HL-60 (cell line): ENCODE data around the gene PCDHA5.
A peak's percentile ranks its signal among the peaks of the same experiment; 100 is the strongest.

ENCODE experiments used
- DNase-seq, 2 experiments: peaks; one replicate each; pipeline ENCODE4 v3.0.0-alpha.2; 2010 to 2020; ENCODE audit warnings: low read depth in 1 of 2, low spot score in 1 of 2
- H3K27ac ChIP-seq: fragments of 250-450 bp; sonication (Bioruptor Pico); replicated peaks from 2 replicates; pipeline ENCODE4 v1.5.1; 2020; ENCODE audit warnings: mild to moderate bottlenecking, moderate library complexity
- H3K27me3 ChIP-seq: fragments of 250-450 bp; sonication (Bioruptor Pico); 2 replicates; pipeline ENCODE4 v1.5.1; 2021; ENCODE audit warnings: mild to moderate bottlenecking, moderate library complexity; ENCODE audit not compliant: insufficient read depth, poor library complexity, severe bottlenecking
- H3K4me3 ChIP-seq: replicated peaks from 2 replicates; pipeline ENCODE4 v1.5.1; 2011; ENCODE audit warnings: mild to moderate bottlenecking, control low read depth, low read length; ENCODE audit not compliant: insufficient read depth
- GABPA ChIP-seq: IDR thresholded peaks from 2 replicates; pipeline ENCODE4 v1.6.1; 2012; ENCODE audit warnings: low read depth
- POLR2AphosphoS5 ChIP-seq: IDR thresholded peaks from 2 replicates; pipeline ENCODE4 v1.6.1; 2012; ENCODE audit warnings: low read depth
- SPI1 ChIP-seq: IDR thresholded peaks from 2 replicates; pipeline ENCODE4 v1.6.1; 2012; ENCODE audit warnings: low read depth, mild to moderate bottlenecking, borderline replicate concordance
- TF ChIP-seq, protein P1 (sequence below): IDR thresholded peaks from 2 replicates; pipeline ENCODE4 v1.6.1; 2012; ENCODE audit warnings: low read depth; ENCODE audit not compliant: insufficient replicate concordance
- TF ChIP-seq, protein P2 (sequence below): IDR thresholded peaks from one replicate; pipeline ENCODE4 v1.5.1; 2011; ENCODE audit warnings: low read length, control low read depth, inconsistent platforms; ENCODE audit not compliant: insufficient read depth

The PCDHA5 gene

GRCh38 chr5:140862441-140863295, 41.3 kb downstream of the PCDHA5 start:
- Histone ChIP-seq H3K4me3 (no peak overlapping the region), H3K27me3 (no peaks in the 10 kb centered on the region), H3K27ac (no peak overlapping the region)
- TF ChIP-seq SPI1 (no peak), GABPA (no peak), POLR2AphosphoS5 (no peak)
- TF ChIP-seq, protein P1, sequence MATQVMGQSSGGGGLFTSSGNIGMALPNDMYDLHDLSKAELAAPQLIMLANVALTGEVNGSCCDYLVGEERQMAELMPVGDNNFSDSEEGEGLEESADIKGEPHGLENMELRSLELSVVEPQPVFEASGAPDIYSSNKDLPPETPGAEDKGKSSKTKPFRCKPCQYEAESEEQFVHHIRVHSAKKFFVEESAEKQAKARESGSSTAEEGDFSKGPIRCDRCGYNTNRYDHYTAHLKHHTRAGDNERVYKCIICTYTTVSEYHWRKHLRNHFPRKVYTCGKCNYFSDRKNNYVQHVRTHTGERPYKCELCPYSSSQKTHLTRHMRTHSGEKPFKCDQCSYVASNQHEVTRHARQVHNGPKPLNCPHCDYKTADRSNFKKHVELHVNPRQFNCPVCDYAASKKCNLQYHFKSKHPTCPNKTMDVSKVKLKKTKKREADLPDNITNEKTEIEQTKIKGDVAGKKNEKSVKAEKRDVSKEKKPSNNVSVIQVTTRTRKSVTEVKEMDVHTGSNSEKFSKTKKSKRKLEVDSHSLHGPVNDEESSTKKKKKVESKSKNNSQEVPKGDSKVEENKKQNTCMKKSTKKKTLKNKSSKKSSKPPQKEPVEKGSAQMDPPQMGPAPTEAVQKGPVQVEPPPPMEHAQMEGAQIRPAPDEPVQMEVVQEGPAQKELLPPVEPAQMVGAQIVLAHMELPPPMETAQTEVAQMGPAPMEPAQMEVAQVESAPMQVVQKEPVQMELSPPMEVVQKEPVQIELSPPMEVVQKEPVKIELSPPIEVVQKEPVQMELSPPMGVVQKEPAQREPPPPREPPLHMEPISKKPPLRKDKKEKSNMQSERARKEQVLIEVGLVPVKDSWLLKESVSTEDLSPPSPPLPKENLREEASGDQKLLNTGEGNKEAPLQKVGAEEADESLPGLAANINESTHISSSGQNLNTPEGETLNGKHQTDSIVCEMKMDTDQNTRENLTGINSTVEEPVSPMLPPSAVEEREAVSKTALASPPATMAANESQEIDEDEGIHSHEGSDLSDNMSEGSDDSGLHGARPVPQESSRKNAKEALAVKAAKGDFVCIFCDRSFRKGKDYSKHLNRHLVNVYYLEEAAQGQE = no peak
- TF ChIP-seq, protein P2, sequence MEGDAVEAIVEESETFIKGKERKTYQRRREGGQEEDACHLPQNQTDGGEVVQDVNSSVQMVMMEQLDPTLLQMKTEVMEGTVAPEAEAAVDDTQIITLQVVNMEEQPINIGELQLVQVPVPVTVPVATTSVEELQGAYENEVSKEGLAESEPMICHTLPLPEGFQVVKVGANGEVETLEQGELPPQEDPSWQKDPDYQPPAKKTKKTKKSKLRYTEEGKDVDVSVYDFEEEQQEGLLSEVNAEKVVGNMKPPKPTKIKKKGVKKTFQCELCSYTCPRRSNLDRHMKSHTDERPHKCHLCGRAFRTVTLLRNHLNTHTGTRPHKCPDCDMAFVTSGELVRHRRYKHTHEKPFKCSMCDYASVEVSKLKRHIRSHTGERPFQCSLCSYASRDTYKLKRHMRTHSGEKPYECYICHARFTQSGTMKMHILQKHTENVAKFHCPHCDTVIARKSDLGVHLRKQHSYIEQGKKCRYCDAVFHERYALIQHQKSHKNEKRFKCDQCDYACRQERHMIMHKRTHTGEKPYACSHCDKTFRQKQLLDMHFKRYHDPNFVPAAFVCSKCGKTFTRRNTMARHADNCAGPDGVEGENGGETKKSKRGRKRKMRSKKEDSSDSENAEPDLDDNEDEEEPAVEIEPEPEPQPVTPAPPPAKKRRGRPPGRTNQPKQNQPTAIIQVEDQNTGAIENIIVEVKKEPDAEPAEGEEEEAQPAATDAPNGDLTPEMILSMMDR = no peak
- no peak for DNase-seq

DNA sequence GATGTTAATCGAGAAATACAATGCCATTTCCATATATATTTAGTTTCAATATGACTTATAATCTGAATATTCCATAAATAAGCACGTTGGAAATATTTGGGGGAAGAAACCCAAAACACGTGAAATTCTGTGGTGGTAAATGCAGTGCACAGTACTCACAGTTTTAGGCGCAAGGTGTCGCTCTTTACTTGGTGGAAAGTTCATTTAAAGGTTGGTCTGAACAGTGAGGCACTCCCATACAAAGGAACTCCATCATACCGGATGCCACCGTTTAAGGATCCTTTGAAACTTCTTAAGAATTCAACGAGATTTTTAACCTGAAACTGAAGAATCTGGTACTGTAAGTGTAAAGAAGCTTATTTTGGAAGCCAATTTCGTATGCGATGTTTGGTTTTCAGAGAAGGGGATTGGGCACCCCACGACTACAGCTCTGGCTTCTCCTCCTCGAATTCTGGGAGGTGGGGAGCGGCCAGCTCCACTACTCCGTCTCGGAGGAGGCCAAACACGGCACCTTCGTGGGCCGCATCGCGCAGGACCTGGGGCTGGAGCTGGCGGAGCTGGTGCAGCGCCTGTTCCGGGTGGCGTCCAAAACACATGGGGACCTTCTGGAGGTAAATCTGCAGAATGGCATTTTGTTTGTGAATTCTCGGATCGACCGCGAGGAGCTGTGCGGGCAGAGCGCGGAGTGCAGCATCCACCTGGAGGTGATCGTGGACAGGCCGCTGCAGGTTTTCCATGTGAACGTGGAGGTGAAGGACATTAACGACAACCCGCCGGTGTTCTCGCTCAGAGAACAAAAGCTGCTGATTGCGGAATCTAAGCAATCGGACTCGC, 47.5 kb downstream of the PCDHA5 start, which contains the start of gene PCDHA11:
PCDHA11 (plus strand) TSS at position 237 of the 834 bp plus-strand sequence; CDS start at position 384, 147 bp downstream.
- H3K4me3 ChIP-seq = no peak within 1 kb of the TSS
- no peak within 1 kb of the TSS for H3K27ac ChIP-seq
- no peaks in the 10 kb centered on the region for H3K27me3 ChIP-seq
- peak in 1 of 2 experiments; percentile 20 for DNase-seq
- TF ChIP-seq, protein P2 = peak; percentile 0
- TF ChIP-seq, protein P1 = no peak

- no peak for TF ChIP-seq SPI1
- TF ChIP-seq GABPA = no peak
- TF ChIP-seq POLR2AphosphoS5 = no peak
- no peaks in the 10 kb centered on the region for H3K27me3 ChIP-seq
- H3K27ac ChIP-seq = no peak overlapping the region
- no peak overlapping the region for H3K4me3 ChIP-seq
- DNase-seq = no peak
Observed at GRCh38 chr5:140869555-140869886, 48.1 kb downstream of the PCDHA5 start.
